Fibroblast of mammary gland (primary cell): ENCODE results near the gene SNX15.
"Not testable (repeated sequence)": the region's sequence is repeated elsewhere in the genome, so short reads cannot be mapped to it uniquely, and the experiment has no call there.

Source experiments
- DNase-seq: peaks from one replicate; pipeline ENCODE4 v3.0.0-alpha.2; 2010; ENCODE audit warnings: low read depth
- H3K4me3 ChIP-seq: 2 replicates; pipeline ENCODE4 v1.5.1; 2011; ENCODE audit warnings: low read depth, mild to moderate bottlenecking, low read length, moderate library complexity; ENCODE audit not compliant: control insufficient read depth
- TF ChIP-seq, protein P1 (sequence below): conservative IDR thresholded peaks from 2 replicates; pipeline ENCODE4 v1.5.1; 2011; ENCODE audit warnings: low read depth, low read length, inconsistent platforms; ENCODE audit not compliant: control insufficient read depth, insufficient read depth

The SNX15 gene

DNA sequence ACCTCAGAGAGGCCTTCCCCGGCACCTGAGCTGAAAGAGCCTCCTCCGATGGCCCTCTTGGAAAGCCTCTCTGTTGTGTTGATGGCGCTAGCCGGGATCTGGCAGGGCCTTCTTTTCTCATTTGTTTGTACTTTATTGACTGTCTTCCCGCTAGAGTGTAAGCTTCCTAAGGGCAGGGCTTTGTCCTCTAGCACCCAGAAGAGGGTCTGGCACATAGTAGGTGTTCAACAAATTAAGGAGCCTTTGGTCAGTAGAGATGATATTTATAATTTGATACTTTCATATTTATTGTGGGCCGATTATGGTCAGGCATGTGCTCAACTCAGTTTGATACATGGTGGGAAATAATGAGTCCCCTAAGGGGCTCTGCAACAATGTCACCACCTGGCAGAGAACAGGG is 9.3 kb upstream of the SNX15 start:
- DNase-seq = no peak
- H3K4me3 ChIP-seq = no peak overlapping the region
- TF ChIP-seq, protein P1, sequence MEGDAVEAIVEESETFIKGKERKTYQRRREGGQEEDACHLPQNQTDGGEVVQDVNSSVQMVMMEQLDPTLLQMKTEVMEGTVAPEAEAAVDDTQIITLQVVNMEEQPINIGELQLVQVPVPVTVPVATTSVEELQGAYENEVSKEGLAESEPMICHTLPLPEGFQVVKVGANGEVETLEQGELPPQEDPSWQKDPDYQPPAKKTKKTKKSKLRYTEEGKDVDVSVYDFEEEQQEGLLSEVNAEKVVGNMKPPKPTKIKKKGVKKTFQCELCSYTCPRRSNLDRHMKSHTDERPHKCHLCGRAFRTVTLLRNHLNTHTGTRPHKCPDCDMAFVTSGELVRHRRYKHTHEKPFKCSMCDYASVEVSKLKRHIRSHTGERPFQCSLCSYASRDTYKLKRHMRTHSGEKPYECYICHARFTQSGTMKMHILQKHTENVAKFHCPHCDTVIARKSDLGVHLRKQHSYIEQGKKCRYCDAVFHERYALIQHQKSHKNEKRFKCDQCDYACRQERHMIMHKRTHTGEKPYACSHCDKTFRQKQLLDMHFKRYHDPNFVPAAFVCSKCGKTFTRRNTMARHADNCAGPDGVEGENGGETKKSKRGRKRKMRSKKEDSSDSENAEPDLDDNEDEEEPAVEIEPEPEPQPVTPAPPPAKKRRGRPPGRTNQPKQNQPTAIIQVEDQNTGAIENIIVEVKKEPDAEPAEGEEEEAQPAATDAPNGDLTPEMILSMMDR = no peak

DNA sequence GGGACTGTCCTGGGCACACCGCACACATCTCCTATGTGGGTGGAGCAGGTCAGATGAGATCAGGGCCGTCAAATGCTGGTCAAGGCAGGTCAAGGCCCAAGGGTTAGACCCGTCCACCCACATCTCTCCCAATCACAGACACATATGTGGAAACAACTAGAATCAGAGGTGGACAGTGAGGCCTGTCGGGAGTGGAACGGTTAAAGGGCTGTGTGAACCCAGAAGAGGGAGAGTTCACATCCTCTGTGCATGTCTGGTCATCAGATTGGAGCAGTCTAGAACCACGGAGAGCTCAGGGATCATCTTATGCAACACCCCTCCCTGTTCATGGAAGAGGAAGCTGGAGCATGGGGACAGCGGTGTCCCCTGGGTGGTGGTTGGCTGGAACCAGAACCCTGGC is 7.4 kb upstream of the SNX15 start:
- DNase-seq = no peak
- H3K4me3 ChIP-seq = no peak overlapping the region
- TF ChIP-seq, protein P1 = no peak

DNA sequence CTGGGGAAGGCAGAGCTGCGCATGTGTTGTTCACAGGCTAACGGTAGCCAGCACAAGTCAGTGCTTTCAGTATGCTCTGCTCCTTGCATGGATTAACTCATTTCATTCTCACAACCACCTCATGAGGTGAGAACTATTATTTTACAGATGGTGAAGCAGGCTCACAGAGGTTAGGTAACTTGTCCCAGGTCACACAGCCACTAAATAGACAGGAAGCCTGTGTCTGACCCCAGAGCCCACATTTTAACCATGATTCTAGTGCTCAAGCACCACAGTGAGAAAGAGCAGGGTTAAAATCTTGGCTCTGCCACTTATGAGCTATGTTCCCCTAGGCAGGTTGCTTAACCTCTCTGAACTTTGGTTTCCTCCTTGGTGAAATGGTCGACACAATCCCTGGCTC is 6.2 kb upstream of the SNX15 start:
- TF ChIP-seq, protein P1 = no peak
- DNase-seq = no peak
- no peak overlapping the region for H3K4me3 ChIP-seq

DNA sequence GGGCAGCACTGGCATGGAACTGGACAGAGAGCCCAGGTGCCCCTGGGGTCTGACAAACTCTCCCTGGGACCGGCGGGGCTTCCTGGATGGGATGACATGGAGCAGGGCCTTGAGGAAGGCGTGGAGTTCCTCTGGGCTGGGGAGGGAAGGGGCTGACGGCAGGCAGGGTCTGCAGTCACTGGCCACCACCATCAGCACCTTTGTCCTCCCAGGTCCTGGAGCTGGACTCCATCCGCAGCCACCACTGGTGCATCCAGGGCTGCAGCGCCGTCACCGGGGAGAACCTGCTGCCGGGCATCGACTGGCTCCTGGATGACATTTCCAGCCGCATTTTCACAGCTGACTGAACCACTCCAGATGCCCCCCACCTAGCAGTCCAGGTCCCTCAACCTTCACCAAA is 5.7 kb upstream of the SNX15 start:
- no peak overlapping the region for H3K4me3 ChIP-seq
- no peak for DNase-seq
- TF ChIP-seq, protein P1 = no peak

DNA sequence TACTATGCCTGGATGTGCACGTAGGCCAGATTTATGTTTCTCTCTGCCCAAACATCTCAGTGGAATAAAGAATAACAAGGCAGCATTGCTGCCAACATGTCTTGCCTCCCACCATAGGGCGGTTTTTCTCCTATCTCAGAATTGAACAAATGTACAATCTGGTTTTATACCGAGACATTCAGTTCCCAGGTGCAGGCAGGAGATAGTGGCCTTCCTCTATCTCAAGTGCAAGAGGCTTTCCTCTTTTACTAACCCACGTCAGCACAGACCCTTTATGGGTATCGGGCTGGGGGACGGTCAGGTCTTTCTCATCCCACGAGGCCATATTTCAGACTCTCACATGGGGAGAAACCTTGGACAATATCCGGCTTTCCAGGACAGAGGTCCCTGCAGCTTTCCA is 3.7 kb upstream of the SNX15 start:
- not testable (repeated sequence) for H3K4me3 ChIP-seq, DNase-seq

DNA sequence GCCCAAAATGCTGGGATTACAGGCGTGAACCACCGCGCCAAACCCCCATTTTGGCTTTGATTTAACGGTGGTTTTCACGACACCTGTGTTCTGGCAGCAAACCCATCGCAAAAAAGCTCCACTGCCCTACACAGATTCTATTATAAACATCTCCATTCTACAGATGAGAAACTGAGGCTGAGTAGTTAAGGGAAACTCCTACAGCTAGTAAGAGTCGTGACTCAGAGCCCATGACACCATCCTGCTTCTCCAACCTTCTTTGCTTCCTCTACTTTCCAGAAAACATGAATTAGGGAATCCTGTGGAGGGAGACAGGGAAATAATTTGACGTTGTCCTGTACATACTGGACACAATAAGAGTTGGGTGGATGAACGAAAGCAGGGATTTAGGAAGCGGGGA is 429 bp upstream of the SNX15 start:
- peak; percentile 78 for DNase-seq
- H3K4me3 ChIP-seq = peak overlapping the region; percentile 42
- TF ChIP-seq, protein P1 = no peak

DNA sequence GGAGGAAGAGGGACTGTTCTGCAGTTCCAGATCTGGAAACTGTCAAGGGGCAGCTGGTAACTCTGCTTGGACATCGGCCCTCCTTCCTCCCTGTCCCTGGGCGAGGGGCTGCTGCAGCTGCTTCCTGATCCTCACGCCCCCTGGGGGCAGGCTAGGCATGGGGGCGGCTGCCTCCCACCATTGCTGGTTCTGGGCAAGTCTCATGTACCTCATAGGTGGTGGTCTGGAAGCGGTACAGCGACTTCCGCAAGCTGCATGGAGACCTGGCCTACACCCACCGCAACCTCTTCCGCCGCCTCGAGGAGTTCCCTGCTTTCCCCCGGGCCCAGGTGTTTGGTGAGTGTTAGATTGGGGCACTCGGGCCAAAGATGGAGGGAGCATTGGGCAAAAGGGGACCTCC is 5.0 kb downstream of the SNX15 start:
- TF ChIP-seq, protein P1 = no peak
- H3K4me3 ChIP-seq = no peak overlapping the region
- no peak for DNase-seq
